Measurements from ENCODE around the gene KLHL29.

GRCh38 chr2:23685181-23685580 is 300.2 kb downstream of the KLHL29 start:
- TF ChIP-seq EGR1 (IDR thresholded peaks at IDR 0.05): no peak
- TF ChIP-seq CEBPB (IDR thresholded peaks at IDR 0.05): no peak
- TF ChIP-seq NFIC (IDR thresholded peaks at IDR 0.05): no peak
- no peak for TF ChIP-seq CREB1 (IDR thresholded peaks at IDR 0.05; ENCODE audit: low read depth)
- no peak for TF ChIP-seq REST (IDR thresholded peaks at IDR 0.05; ENCODE audit: low read depth)
- TF ChIP-seq TAF1 (IDR thresholded peaks at IDR 0.05; ENCODE audit: low read depth): no peak
- TF ChIP-seq YY1 (IDR thresholded peaks at IDR 0.05; ENCODE audit: low read depth): no peak
- TF ChIP-seq USF1 (IDR thresholded peaks at IDR 0.05): no peak
- no peak for TF ChIP-seq EP300 (IDR thresholded peaks at IDR 0.05; ENCODE audit: borderline replicate concordance)
- TF ChIP-seq MAX (IDR thresholded peaks at IDR 0.05): no peak
- TF ChIP-seq RAD21 (IDR thresholded peaks at IDR 0.05; ENCODE audit: low read depth): no peak
- TF ChIP-seq TEAD4 (IDR thresholded peaks at IDR 0.05): no peak
- no peak for TF ChIP-seq TCF12 (IDR thresholded peaks at IDR 0.05; ENCODE audit: low read depth)

All from Ishikawa (cell line).